ENCODE results near the gene S100A6.
"Not testable (repeated sequence)": the region's sequence is repeated elsewhere in the genome, so short reads cannot be mapped to it uniquely, and the experiment has no call there.

S100A6 gene

GRCh38 chr1:153531638-153532037, 4.2 kb downstream of the S100A6 start:
- DNase-seq (ENCODE audit: low spot score), result no peak

- DNase-seq (ENCODE audit: low spot score), result no peak
Observed at GRCh38 chr1:153527683-153528040, 8.1 kb downstream of the S100A6 start.

- peak; percentile 81 for DNase-seq (ENCODE audit: low spot score)
Observed at GRCh38 chr1:153527023-153527682, 8.6 kb downstream of the S100A6 start.

DNA sequence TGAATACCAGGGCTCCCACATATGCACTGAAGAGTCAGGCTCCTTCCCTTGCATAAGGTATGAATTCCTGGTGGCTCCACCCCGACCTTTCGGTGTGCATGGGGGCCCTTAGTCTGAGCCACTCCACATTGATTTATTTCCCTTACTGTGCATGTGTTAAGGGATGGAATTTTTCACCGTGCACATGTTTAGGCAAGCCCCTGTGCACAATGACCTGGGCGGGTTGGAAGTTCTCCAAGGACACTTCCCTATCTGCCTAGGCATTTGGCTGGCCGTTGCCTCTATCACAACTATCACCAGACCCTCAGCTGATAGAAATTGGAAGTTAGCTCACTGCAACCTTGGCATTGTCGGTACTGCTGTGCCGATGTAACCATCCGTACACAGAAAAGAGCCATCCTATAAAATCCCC, 9.7 kb downstream of the S100A6 start:
- no peak for DNase-seq (ENCODE audit: low spot score)

DNA sequence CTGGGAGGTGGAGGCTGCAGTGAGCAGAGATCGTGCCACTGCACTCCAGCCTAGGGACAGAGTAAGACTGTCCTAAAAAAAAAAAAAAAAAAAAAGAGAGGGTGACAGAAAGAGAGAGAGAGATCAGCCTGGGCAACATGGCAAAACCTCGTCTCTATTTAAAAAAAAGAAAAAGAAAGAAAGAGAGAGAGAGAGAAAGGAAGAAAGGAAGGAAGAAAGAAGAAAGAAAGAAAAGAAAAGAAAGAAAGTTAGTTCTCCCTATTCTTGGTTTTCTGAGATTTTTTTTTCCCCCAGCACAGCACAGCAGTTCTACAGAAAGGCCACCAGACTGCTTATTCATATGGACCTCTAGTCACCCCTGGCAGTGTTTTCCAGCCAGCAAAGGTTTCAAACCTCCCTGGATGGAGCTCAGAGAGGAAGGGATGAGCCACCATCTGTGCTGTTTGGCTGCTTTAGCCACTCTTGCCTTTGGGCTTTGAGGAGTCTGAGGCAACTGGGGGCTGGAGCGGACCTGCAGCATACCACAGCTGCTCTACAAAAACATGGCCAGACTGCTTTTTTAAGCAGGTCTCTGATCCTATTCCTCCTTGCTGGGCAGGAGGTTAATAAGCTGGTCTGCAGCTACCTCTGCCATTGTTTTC, 10.6 kb downstream of the S100A6 start:
- no peak for DNase-seq (ENCODE audit: low spot score)

DNA sequence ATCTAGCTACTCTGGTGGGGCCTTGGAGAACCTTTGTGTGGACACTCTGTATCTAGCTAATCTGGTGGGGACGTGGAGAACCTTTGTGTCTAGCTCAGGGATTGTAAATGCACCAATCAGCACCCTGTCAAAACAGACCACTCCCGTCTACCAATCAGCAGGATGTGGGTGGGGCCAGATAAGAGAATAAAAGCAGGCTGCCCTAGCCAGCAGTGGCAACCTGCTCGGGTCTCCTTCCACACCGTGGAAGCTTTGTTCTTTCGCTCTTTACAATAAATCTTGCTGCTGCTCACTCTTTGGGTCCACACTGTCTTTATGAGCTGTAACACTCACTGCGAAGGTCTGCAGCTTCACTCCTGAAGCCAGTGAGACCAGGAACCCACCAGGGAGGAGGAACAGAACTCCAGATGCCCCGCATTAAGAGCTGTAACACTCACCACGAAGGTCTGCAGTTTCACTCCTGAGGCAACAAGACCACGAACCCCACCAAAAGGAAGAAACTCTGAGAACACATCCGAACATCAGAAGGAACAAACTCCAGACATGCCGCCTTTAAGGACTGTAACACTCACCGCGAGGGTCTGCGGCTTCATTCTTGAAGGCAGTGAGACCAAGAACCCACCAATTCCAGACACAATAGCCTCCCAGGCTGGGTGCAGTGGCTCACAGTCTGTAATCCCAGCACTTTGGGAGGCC, 13.3 kb downstream of the S100A6 start:
- not testable (repeated sequence) for DNase-seq (ENCODE audit: low spot score)

DNA sequence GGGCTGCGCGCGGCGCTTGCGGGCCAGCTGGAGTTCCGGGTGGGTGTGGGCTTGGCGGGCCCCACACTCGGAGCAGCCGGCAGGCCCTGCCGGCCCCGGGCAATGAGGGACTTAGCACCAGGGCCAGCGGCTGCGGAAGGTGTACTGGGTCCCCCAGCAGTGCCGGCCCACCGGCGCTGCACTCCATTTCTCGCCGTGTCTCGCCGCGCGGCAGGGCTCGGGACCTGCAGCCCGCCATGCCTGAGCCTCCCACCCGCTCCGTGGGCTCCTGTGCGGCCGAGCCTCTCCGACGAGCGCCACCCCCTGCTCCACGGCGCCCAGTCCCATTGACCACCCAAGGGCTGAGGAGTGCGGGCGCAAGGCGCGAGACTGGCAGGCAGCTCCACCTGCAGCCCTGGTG, 14.0 kb downstream of the S100A6 start:
- DNase-seq (ENCODE audit: low spot score), result not testable (repeated sequence)

GRCh38 chr1:153520818-153521476, 14.8 kb downstream of the S100A6 start:
- DNase-seq (ENCODE audit: low spot score), result no peak

GRCh38 chr1:153520137-153520691, 15.6 kb downstream of the S100A6 start:
- not testable (repeated sequence) for DNase-seq (ENCODE audit: low spot score)

- DNase-seq (ENCODE audit: low spot score), result no peak
Observed at GRCh38 chr1:153519242-153519641, 16.5 kb downstream of the S100A6 start.

DNA sequence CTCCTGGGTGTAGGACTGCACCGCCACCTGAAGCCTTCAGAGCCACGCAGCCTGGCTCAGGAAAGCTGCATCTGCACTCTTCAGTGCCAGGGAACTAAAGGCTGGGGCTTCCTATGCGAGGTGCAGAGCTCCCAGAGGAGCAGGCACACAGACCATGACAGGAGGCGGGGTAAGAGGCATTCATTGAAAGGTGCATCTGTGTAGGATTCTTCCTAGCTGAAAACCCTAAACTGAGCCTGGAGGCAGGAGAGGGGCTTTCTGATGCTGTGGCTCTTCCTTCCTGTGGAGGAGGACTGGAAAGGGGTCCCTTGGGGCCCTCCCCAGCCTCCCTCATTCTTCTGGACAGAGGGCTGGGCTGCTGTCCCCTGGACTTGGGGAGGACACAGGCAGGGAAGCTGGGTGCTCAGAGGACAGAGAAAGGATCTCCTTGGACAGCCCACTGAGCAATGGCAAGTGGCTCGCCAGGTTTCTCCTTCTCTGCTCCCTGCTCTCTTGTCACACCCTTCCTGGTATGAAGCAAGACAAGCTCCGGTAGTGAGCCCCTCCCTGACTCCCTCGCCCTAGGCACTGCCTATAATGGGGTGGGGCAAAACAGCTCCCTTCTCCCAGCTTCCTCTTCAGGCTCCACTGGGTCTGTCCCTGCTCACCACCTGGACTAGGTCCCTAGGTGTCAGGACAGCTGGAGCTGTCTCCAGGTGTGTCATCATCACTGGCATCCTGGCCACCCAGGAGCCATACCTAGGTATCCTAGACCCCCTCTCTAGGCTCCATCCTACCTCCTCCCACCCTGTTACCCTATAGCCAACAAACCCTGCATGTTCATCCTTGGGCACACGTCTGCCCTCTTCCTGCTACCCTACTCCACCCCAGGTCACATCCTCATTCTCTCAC, 20.0 kb downstream of the S100A6 start:
- peak; percentile 81 for DNase-seq (ENCODE audit: low spot score)

GRCh38 chr1:153513666-153514065, 22.1 kb downstream of the S100A6 start:
- DNase-seq (ENCODE audit: low spot score), result no peak

DNA sequence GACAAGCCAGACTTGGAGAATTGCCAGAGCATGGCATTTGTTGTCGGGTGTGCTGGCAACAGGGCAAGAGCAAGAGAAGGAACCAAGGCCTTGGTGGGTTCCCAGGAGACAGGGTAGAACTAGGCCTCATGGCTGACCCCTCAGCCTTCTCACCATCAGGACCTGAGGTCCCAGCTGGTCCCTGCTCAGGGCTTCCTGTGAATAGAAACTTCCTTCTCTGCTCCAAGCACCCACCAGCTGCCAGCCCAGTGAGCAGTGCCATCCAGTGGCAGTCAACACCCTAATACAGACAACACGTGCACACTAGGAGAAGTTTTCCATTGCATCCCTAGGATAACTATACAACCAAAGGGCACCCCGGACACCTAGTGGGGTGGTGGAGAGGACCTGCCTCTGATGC, 22.8 kb downstream of the S100A6 start:
- no peak for DNase-seq (ENCODE audit: low spot score)

DNA sequence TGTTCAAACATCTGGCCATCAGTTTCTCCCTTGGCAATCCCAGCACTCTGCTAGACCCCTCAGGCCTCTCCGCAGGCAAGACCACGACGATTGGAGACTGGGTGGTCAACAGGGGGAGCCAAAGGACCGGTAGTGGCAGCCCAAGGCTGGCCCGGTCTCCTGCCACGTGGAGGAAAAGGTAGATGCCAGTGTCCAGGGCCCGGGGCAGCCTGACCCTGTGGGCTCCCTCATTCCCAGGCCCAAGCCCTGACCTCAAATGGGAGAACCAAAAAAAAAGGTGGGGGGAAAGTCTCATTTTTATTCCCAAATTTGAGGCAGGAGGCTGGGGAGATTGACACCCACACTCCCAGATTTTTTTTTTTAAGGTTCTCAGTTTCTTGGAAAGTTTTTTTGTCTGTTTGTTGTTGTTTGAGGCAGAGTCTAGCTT, 24.8 kb downstream of the S100A6 start:
- DNase-seq (ENCODE audit: low spot score), result peak; percentile 82

GRCh38 chr1:153509729-153510354, 25.9 kb downstream of the S100A6 start:
- peak; percentile 45 for DNase-seq (ENCODE audit: low spot score)

GRCh38 chr1:153509036-153509435, 26.8 kb downstream of the S100A6 start:
- DNase-seq (ENCODE audit: low spot score), result peak; percentile 48

GRCh38 chr1:153507926-153508583, 27.7 kb downstream of the S100A6 start:
- DNase-seq (ENCODE audit: low spot score), result no peak

DNA sequence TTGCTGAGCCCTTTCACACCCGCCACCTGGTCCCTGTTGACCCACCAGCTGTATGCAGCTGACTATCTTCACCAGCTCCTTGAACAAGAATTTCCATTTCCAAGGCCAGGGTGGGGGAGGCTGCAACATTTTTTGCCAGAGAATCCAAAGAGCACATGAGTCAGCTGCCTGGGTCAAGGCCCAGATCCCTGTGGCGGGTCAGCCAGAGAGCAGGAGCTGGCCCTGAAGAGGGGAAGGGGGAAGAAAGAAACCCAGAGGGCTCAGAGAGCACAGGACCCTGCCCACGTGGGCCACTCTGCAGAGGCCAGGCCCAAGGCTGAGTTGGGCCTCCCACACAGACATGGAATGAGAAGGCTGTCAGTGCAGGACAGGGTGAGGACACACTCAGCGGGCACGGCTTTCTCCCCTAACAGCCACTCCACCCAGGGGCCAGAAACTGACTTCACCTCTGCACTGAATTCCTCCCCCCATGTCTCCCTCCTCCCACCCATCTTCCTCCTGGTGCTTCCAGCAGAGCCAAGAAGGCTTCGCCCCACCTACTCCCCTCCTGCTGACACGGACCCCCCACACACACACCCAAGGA, 28.9 kb downstream of the S100A6 start:
- DNase-seq (ENCODE audit: low spot score), result peak; percentile 74

DNA sequence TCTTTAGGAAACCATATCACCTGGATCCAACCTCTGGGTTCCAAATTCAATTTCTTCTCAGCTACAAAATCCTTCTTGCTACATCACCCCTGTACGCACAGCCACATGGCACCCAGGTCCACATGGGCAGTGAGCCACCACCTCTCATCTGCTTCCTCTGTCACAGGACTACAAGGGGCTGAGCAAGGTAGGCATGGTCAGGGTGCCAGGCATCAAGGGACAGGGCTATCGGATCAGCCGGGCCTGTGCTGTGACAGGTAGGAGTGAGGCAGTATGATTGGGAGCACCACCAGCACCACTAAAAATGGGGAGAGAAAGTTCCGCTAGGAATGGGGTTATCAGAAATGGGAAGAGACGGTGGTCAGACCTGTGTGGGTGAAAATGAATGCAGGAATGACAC, 29.4 kb downstream of the S100A6 start:
- no peak for DNase-seq (ENCODE audit: low spot score)

DNA sequence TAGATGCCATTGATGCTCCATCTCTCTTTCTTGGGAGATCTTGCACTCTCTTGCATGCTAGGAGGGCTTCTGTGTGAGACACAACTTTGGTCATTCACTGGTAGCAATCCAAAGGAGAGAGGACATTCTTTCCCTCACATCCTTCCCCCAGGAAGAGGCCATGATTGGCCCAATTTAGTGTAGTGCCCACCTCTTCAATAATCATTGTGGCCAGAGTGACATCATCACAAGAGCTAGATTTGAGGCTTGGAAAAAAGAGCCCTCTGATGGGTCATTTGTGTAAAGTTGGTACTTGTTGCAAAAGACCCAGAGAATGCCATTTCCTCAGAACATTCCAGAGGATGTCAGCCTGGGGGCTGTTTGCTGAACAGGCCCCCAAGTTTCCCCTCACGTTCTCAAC, 30.2 kb downstream of the S100A6 start:
- no peak for DNase-seq (ENCODE audit: low spot score)
